Breast epithelium (tissue), 3 donors: ENCODE results near the gene ZNF217.
"Not testable (repeated sequence)": the region's sequence is repeated elsewhere in the genome, so short reads cannot be mapped to it uniquely, and the experiment has no call there.

Experiments
- POLR2A ChIP-seq: fragments of 450-650 bp; IDR thresholded peaks from one replicate; pipeline ENCODE4 v1.6.1; 2016; ENCODE audit warnings: antibody characterized with exemption, mild to moderate bottlenecking, moderate library complexity
- TF ChIP-seq, protein P1 (sequence below), 3 donors: fragments of 450-650 bp; IDR thresholded peaks; one replicate each; pipeline ENCODE4 v1.5.1; 2016 to 2017; ENCODE audit warnings: antibody characterized with exemption in 3 of 3, mild to moderate bottlenecking in 3 of 3, moderate library complexity in 3 of 3

DNA sequence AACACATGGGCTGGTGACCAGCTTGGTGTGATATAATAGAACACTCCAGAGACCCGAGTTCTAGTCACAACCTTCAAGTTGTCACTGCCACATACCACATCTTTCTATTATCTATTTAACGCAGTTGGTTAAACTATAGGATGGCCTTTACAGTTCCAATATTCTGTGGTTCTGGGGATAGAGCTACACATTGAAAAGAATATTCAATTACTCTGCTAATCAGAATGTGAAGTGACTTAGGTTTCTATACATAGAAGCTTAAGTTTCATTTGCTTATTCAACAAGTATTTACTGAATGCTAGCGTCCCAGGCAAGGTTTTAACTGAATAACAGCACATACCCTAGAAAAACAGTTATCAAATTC is 9.1 kb downstream of the ZNF217 start:
- TF ChIP-seq, protein P1, sequence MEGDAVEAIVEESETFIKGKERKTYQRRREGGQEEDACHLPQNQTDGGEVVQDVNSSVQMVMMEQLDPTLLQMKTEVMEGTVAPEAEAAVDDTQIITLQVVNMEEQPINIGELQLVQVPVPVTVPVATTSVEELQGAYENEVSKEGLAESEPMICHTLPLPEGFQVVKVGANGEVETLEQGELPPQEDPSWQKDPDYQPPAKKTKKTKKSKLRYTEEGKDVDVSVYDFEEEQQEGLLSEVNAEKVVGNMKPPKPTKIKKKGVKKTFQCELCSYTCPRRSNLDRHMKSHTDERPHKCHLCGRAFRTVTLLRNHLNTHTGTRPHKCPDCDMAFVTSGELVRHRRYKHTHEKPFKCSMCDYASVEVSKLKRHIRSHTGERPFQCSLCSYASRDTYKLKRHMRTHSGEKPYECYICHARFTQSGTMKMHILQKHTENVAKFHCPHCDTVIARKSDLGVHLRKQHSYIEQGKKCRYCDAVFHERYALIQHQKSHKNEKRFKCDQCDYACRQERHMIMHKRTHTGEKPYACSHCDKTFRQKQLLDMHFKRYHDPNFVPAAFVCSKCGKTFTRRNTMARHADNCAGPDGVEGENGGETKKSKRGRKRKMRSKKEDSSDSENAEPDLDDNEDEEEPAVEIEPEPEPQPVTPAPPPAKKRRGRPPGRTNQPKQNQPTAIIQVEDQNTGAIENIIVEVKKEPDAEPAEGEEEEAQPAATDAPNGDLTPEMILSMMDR (IDR thresholded peaks at IDR 0.05), result not testable (repeated sequence)
- not testable (repeated sequence) for TF ChIP-seq POLR2A
